Upper lobe of left lung (tissue), 6 donors: ENCODE data around the gene DMTF1. TPM values are rescaled to one million over a fixed set of nuclear protein-coding genes. Genes with fewer than 3 reads are reported as not detected.

Experiments used
- ATAC-seq, 2 donors: fragments of 200-7000 bp; cut with Tn5 transposase; one replicate each; pipeline ENCODE4 v1.9.1; 2022; ENCODE audit warnings: mild to moderate bottlenecking in 2 of 2, moderate library complexity in 2 of 2; ENCODE audit not compliant: low FRiP score in 2 of 2
- DNase-seq, 2 donors: peaks; one replicate each; pipeline ENCODE4 v3.0.0-alpha.2; 2019 to 2020
- H3K27ac ChIP-seq, 4 donors: fragments of 200-600 bp; sonication (generic); one replicate each; pipeline ENCODE4 v1.5.1; 2016 to 2019
- H3K27me3 ChIP-seq, 4 donors: fragments of 200-600 bp; sonication (generic); one replicate each; pipeline ENCODE4 v1.5.1; 2017 to 2019
- H3K36me3 ChIP-seq, 4 donors: fragments of 200-600 bp; sonication (generic); one replicate each; pipeline ENCODE4 v1.5.1; 2016 to 2019
- H3K4me1 ChIP-seq, 4 donors: fragments of 200-600 bp; sonication (generic); one replicate each; pipeline ENCODE4 v1.5.1; 2018 to 2019
- H3K4me3 ChIP-seq, 4 donors: fragments of 200-600 bp; sonication (generic); one replicate each; pipeline ENCODE4 v1.5.1; 2017 to 2019; ENCODE audit warnings: mild to moderate bottlenecking in 2 of 4, moderate library complexity in 1 of 4
- H3K9me3 ChIP-seq, 4 donors: fragments of 200-600 bp; sonication (generic); one replicate each; pipeline ENCODE4 v1.5.1; 2018 to 2019
- CTCF ChIP-seq, 6 experiments: fragments of 450-650 bp in 4 of 6; fragments of 200-600 bp in 2 of 6; sonication (generic) in 2 of 6; IDR thresholded peaks; one replicate each; pipeline ENCODE4 v1.5.1; 2016 to 2019; ENCODE audit warnings: antibody characterized with exemption in 6 of 6
- EP300 ChIP-seq, 4 donors: sonication (generic); formaldehyde crosslinking; IDR thresholded peaks; one replicate each; pipeline ENCODE4 v1.5.1; 2017; ENCODE audit warnings: antibody characterized with exemption in 4 of 4, control low read depth in 2 of 4
- POLR2A ChIP-seq, 4 donors: fragments of 450-650 bp; IDR thresholded peaks; one replicate each; pipeline ENCODE4 v1.5.1; 2016 to 2017; ENCODE audit warnings: antibody characterized with exemption in 4 of 4, mild to moderate bottlenecking in 2 of 4
- POLR2AphosphoS5 ChIP-seq, 2 donors: sonication (generic); formaldehyde crosslinking; IDR thresholded peaks; one replicate each; pipeline ENCODE4 v1.5.1; 2017; ENCODE audit warnings: antibody characterized with exemption in 2 of 2
- WGBS, 2 donors: methylation state at CpG; one replicate each; pipeline ENCODE4 v1.1.5; 2017 to 2018; 5-methylcytosine and 5-hydroxymethylcytosine counted together
- total RNA-seq, 6 donors: library from RNA; depleted of rRNA in 4 of 6; stranded (reverse); fragments of >200 nt in 4 of 6; gene quantifications; one replicate each; pipeline versions ENCODE4 v1.1.0 to v1.2.1, GENCODE V29; 2016 to 2021
- donor health status: DM: no; HTN: no; CAD: no; lungs with moderate emphysema.
- donor health status: DM: no; HTN: yes; CAD: no; lungs with severe emphysema.

DMTF1 gene
- total RNA-seq, 6 donors from 2014 or later: 51.8 to 258 (median 77.7) TPM

DNA sequence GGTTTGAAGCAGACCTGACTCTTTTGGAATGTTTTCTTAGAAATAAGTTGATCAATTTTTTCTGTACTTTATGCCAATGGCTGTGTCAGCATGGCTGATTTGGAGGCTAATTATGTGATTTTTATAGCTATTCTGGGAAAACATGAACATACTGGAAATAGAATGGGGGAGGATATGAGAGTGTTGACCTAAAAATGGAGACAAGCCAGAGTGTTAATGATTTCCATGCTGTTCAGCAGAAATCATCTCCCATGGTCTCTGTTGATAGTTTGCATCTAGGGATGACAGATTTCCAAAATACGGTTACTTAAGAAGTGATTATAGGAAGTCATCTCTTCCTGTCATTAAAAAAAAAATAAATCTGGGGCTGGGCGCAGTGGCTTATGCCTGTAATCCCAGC, 32.7 kb upstream of the DMTF1 start:
- TF ChIP-seq POLR2AphosphoS5 (IDR thresholded peaks at IDR 0.05): no peak
- no peak for TF ChIP-seq POLR2A (IDR thresholded peaks at IDR 0.05)
- TF ChIP-seq CTCF (IDR thresholded peaks at IDR 0.05): no peak

GRCh38 chr7:87123105-87123504, 29.1 kb upstream of the DMTF1 start:
- no peak for TF ChIP-seq POLR2A (IDR thresholded peaks at IDR 0.05)
- ATAC-seq: no peak

More for the DNA sequence above, 32.7 kb upstream of the DMTF1 start:
- WGBS, 2 donors: 47 to 54% methylated on average over 2 of the region's 2 CpGs
- Histone ChIP-seq H3K27ac (no peak overlapping the region), H3K4me1 (no peaks in the 10 kb centered on the region), H3K9me3 (no peaks in the 10 kb centered on the region), H3K27me3 (no peaks in the 10 kb centered on the region), H3K4me3 (no peak overlapping the region), H3K36me3 (no peaks in the 10 kb centered on the region)
- ATAC-seq (no peak), DNase-seq (no peak)

GRCh38 chr7:87127019-87127418, 25.2 kb upstream of the DMTF1 start:
- WGBS, 2 donors: 92 to 96% methylated on average over 7 of the region's 7 CpGs
- Histone ChIP-seq H3K4me3 (no peak overlapping the region), H3K27me3 (no peaks in the 10 kb centered on the region), H3K27ac (no peak overlapping the region), H3K9me3 (no peaks in the 10 kb centered on the region), H3K4me1 (no peaks in the 10 kb centered on the region), H3K36me3 (no peaks in the 10 kb centered on the region)
- no peak for ATAC-seq
- DNase-seq: no peak
- TF ChIP-seq POLR2A (IDR thresholded peaks at IDR 0.05) (no peak), POLR2AphosphoS5 (IDR thresholded peaks at IDR 0.05) (no peak), CTCF (IDR thresholded peaks at IDR 0.05) (no peak), EP300 (IDR thresholded peaks at IDR 0.05) (no peak)

More at GRCh38 chr7:87123105-87123504, 29.1 kb upstream of the DMTF1 start:
- no peaks in the 10 kb centered on the region for H3K27me3 ChIP-seq
- H3K9me3 ChIP-seq: no peaks in the 10 kb centered on the region
- H3K36me3 ChIP-seq: no peaks in the 10 kb centered on the region
- no peak overlapping the region for H3K27ac ChIP-seq
- no peak overlapping the region for H3K4me3 ChIP-seq
- H3K4me1 ChIP-seq: no peaks in the 10 kb centered on the region
- DNase-seq: no peak

DNA sequence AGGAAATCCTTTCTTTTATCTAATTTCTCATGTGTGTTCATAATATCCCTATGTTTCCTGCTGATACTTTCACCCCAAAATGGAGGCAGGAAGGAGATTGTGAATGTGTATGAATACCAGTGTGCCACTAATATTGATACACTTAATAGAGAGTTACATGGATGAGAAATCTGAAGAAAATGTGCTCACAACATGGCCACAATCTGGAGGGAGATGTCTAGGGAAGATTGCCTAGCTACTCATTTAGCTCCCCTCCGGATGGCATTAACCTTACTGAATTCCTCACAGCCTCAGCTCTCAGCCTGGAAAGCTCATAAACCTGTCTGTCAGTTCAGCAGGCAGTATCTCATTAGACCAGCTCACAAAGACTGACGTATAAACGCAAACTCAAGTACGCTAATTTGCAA, 23.4 kb upstream of the DMTF1 start:
- Histone ChIP-seq H3K27me3 (no peaks in the 10 kb centered on the region), H3K27ac (no peak overlapping the region), H3K36me3 (no peaks in the 10 kb centered on the region), H3K9me3 (no peaks in the 10 kb centered on the region), H3K4me1 (no peaks in the 10 kb centered on the region), H3K4me3 (no peak overlapping the region)
- TF ChIP-seq EP300 (IDR thresholded peaks at IDR 0.05) (no peak), POLR2AphosphoS5 (IDR thresholded peaks at IDR 0.05) (no peak), CTCF (IDR thresholded peaks at IDR 0.05) (no peak), POLR2A (IDR thresholded peaks at IDR 0.05) (no peak)
- 65 to 73% methylated on average over 4 of the region's 4 CpGs for WGBS, 2 donors
- DNase-seq (no peak), ATAC-seq (no peak)

- TF ChIP-seq CTCF (IDR thresholded peaks at IDR 0.05) (no peak), POLR2AphosphoS5 (IDR thresholded peaks at IDR 0.05) (no peak), POLR2A (IDR thresholded peaks at IDR 0.05) (no peak), EP300 (IDR thresholded peaks at IDR 0.05) (no peak)
- no peak overlapping the region for H3K4me3 ChIP-seq
Observed at GRCh38 chr7:87129332-87129731, 22.9 kb upstream of the DMTF1 start.

More at GRCh38 chr7:87129332-87129731, 22.9 kb upstream of the DMTF1 start:
- no peaks in the 10 kb centered on the region for H3K4me1 ChIP-seq
- 84 to 88% methylated on average over 3 of the region's 3 CpGs for WGBS, 2 donors
- H3K27ac ChIP-seq: no peak overlapping the region
- ATAC-seq (no peak), DNase-seq (no peak)
- H3K36me3 ChIP-seq: no peaks in the 10 kb centered on the region
- no peaks in the 10 kb centered on the region for H3K9me3 ChIP-seq
- no peaks in the 10 kb centered on the region for H3K27me3 ChIP-seq
